ENCODE data around the gene MRPL28. TPM values are rescaled to one million over a fixed set of nuclear protein-coding genes. Genes with fewer than 3 reads are reported as not detected.
"Not testable (repeated sequence)": the region's sequence is repeated elsewhere in the genome, so short reads cannot be mapped to it uniquely, and the experiment has no call there.

Gene MRPL28
- total RNA-seq, 2 donors from 2014 or later, result 77.9 to 97.7 TPM

GRCh38 chr16:341095-341973 lies 29.0 kb downstream of the MRPL28 start:
- not testable (repeated sequence) for DNase-seq (ENCODE audit: low spot score in 2 of 2); H3K9me3 Mint-ChIP-seq; H3K27ac Mint-ChIP-seq; ATAC-seq
- peaks cover 6 to 15% of the 10 kb centered on the region in 2 donors for H3K36me3 Mint-ChIP-seq

- H3K36me3 Mint-ChIP-seq, result peaks cover 6 to 10% of the 10 kb centered on the region in 2 donors
- H3K27ac Mint-ChIP-seq, result no peak overlapping the region
- H3K9me3 Mint-ChIP-seq, result no peaks in the 10 kb centered on the region
- ATAC-seq (no peak), DNase-seq (ENCODE audit: low spot score in 2 of 2) (no peak)
Observed at GRCh38 chr16:340370-341091, 29.8 kb downstream of the MRPL28 start.

GRCh38 chr16:339680-340079 lies 30.7 kb downstream of the MRPL28 start:
- DNase-seq (ENCODE audit: low spot score in 2 of 2), result no peak
- Mint-ChIP-seq H3K27ac (peak overlapping the region in 1 of 2 donors; percentile 60), H3K36me3 (peaks cover 1% of the 10 kb centered on the region in 2 donors), H3K9me3 (no peaks in the 10 kb centered on the region)
- no peak for ATAC-seq

GRCh38 chr16:337975-338575 lies 32.3 kb downstream of the MRPL28 start:
- ATAC-seq, result no peak
- Mint-ChIP-seq H3K9me3 (no peaks in the 10 kb centered on the region), H3K36me3 (no peaks in the 10 kb centered on the region), H3K27ac (no peak overlapping the region)
- no peak for DNase-seq (ENCODE audit: low spot score in 2 of 2)

GRCh38 chr16:337437-337836 lies 32.9 kb downstream of the MRPL28 start:
- Mint-ChIP-seq H3K27ac (no peak overlapping the region), H3K9me3 (no peaks in the 10 kb centered on the region), H3K36me3 (no peaks in the 10 kb centered on the region)
- DNase-seq (ENCODE audit: low spot score in 2 of 2), result no peak
- ATAC-seq, result no peak

GRCh38 chr16:336269-336668 lies 34.1 kb downstream of the MRPL28 start:
- no peaks in the 10 kb centered on the region for H3K9me3 Mint-ChIP-seq
- DNase-seq (ENCODE audit: low spot score in 2 of 2) (no peak), ATAC-seq (no peak)
- no peak overlapping the region for H3K27ac Mint-ChIP-seq
- H3K36me3 Mint-ChIP-seq, result no peaks in the 10 kb centered on the region

- H3K9me3 Mint-ChIP-seq; ATAC-seq; H3K36me3 Mint-ChIP-seq; H3K27ac Mint-ChIP-seq; DNase-seq (ENCODE audit: low spot score in 2 of 2): not testable (repeated sequence)
Observed at GRCh38 chr16:334861-335632, 35.3 kb downstream of the MRPL28 start.

GRCh38 chr16:334164-334832 lies 36.0 kb downstream of the MRPL28 start:
- not testable (repeated sequence) for H3K9me3 Mint-ChIP-seq; DNase-seq (ENCODE audit: low spot score in 2 of 2); H3K36me3 Mint-ChIP-seq; ATAC-seq; H3K27ac Mint-ChIP-seq

GRCh38 chr16:333406-334094 lies 36.8 kb downstream of the MRPL28 start:
- Mint-ChIP-seq H3K36me3 (no peaks in the 10 kb centered on the region), H3K27ac (no peak overlapping the region), H3K9me3 (no peaks in the 10 kb centered on the region)
- ATAC-seq (no peak), DNase-seq (ENCODE audit: low spot score in 2 of 2) (no peak)

GRCh38 chr16:331181-331814 lies 39.0 kb downstream of the MRPL28 start:
- not testable (repeated sequence) for H3K27ac Mint-ChIP-seq; H3K9me3 Mint-ChIP-seq; ATAC-seq; H3K36me3 Mint-ChIP-seq; DNase-seq (ENCODE audit: low spot score in 2 of 2)

- DNase-seq (ENCODE audit: low spot score in 2 of 2) (no peak), ATAC-seq (no peak)
- Mint-ChIP-seq H3K36me3 (no peaks in the 10 kb centered on the region), H3K27ac (no peak overlapping the region), H3K9me3 (no peaks in the 10 kb centered on the region)
Observed at GRCh38 chr16:330741-331140, 39.6 kb downstream of the MRPL28 start.

GRCh38 chr16:325375-326145 lies 44.8 kb downstream of the MRPL28 start:
- Mint-ChIP-seq H3K27ac (peak overlapping the region in 1 of 2 donors; percentile 55), H3K36me3 (no peaks in the 10 kb centered on the region), H3K9me3 (no peaks in the 10 kb centered on the region)
- ATAC-seq (no peak), DNase-seq (ENCODE audit: low spot score in 2 of 2) (no peak)

GRCh38 chr16:324451-325334 lies 45.6 kb downstream of the MRPL28 start:
- DNase-seq (ENCODE audit: low spot score in 2 of 2) (peak; percentile 46 to 84), ATAC-seq (peak; percentile 56 to 69)
- no peaks in the 10 kb centered on the region for H3K9me3 Mint-ChIP-seq
- no peaks in the 10 kb centered on the region for H3K36me3 Mint-ChIP-seq
- H3K27ac Mint-ChIP-seq, result peak overlapping the region in 1 of 2 donors; percentile 55

- ATAC-seq (no peak), DNase-seq (ENCODE audit: low spot score in 2 of 2) (no peak)
- peak overlapping the region in 1 of 2 donors; percentile 55 for H3K27ac Mint-ChIP-seq
- H3K9me3 Mint-ChIP-seq, result no peaks in the 10 kb centered on the region
- no peaks in the 10 kb centered on the region for H3K36me3 Mint-ChIP-seq
Observed at GRCh38 chr16:324201-324450, 46.2 kb downstream of the MRPL28 start.
